GM12878 (cell line): ENCODE data around the gene SLC13A2. TPM values are rescaled to one million over a fixed set of nuclear protein-coding genes. Genes with fewer than 3 reads are reported as not detected.

Experiments
- ATAC-seq: fragments of 200-7000 bp; cut with Tn5 transposase; 3 replicates; pipeline ENCODE4 v1.9.1; 2020; ENCODE audit warnings: mild to moderate bottlenecking, moderate library complexity
- BruUV-seq: library from RNA; stranded (reverse); fragments of 400-500 nt; replicated peaks from 2 replicates; lab custom pipeline; 2021; lab: Mats Ljungman, UMichigan
- CTCF ChIA-PET: fragments of 300-600 bp; sonication (Branson Sonifier 250); formaldehyde crosslinking; extraction: SDS; loops from one replicate; lab custom pipeline; 2021; ENCODE audit warnings: inconsistent platforms; lab: Yijun Ruan, JAX
- POLR2A ChIA-PET: fragments of 350-600 bp; formaldehyde crosslinking; extraction: SDS; loops from one replicate; lab custom pipeline; 2021; ENCODE audit warnings: inconsistent platforms; lab: Charles Lee
- RAD21 ChIA-PET: fragments of 300-600 bp; sonication (Branson Sonifier 250); formaldehyde crosslinking; loops from one replicate; lab custom pipeline; 2023; ENCODE audit warnings: antibody characterized with exemption; ENCODE audit not compliant: unreplicated experiment; lab: Charles Lee
- SMC1A ChIA-PET: fragments of 300-600 bp; sonication (Branson Sonifier 250); formaldehyde crosslinking; loops from one replicate; lab custom pipeline; 2023; ENCODE audit not compliant: unreplicated experiment, uncharacterized antibody; lab: Charles Lee
- DNase-seq: peaks from one replicate; pipeline ENCODE4 v3.0.0-alpha.2; 2011; ENCODE audit warnings: low read depth, low spot score
- FAIRE-seq: peaks from 3 replicates; lab custom pipeline; 2011; peaks lifted over from hg19 to GRCh38; lab: Jason Lieb, UNC
- H2AFZ ChIP-seq: 2 replicates; pipeline ENCODE4 v1.6.0; 2011; ENCODE audit warnings: low read depth, low read length, control low read depth; ENCODE audit not compliant: control insufficient read depth
- H3K27ac ChIP-seq: 2 replicates; pipeline ENCODE4 v1.5.1; 2011; ENCODE audit warnings: control low read depth; ENCODE audit not compliant: control insufficient read depth, insufficient read depth
- H3K27me3 ChIP-seq, 2 experiments: replicated peaks in 1 of 2; 2 replicates each; pipeline versions ENCODE4 v1.6.0 to v1.6.1; 2011; ENCODE audit warnings: low read length in 1 of 2; ENCODE audit not compliant: control insufficient read depth in 2 of 2, insufficient read depth in 2 of 2
- H3K36me3 ChIP-seq, 2 experiments: 2 replicates each; pipeline ENCODE4 v1.5.1; 2011; ENCODE audit warnings: low read length in 1 of 2; ENCODE audit not compliant: control insufficient read depth in 2 of 2, insufficient read depth in 2 of 2
- H3K4me1 ChIP-seq: 2 replicates; pipeline ENCODE4 v1.6.1; 2011; ENCODE audit warnings: mild to moderate bottlenecking, low read length, moderate library complexity, mixed read lengths; ENCODE audit not compliant: control insufficient read depth, insufficient read depth
- H3K4me2 ChIP-seq: 2 replicates; pipeline ENCODE4 v1.6.0; 2011; ENCODE audit warnings: control low read depth; ENCODE audit not compliant: control insufficient read depth, insufficient read depth
- H3K4me3 ChIP-seq: fragments of 200-600 bp; sonication (generic); 2 replicates; pipeline ENCODE4 v1.5.1; 2016
- H3K79me2 ChIP-seq: 2 replicates; pipeline ENCODE4 v1.6.0; 2011; ENCODE audit warnings: low read length; ENCODE audit not compliant: control insufficient read depth, insufficient read depth
- H3K9ac ChIP-seq: 2 replicates; pipeline ENCODE4 v1.8.0; 2011; ENCODE audit warnings: low read length, control low read depth, mixed read lengths; ENCODE audit not compliant: control insufficient read depth, insufficient read depth
- H3K9me3 ChIP-seq: replicated peaks from 3 replicates; pipeline ENCODE4 v1.5.1; 2011; ENCODE audit warnings: mild to moderate bottlenecking, low read length; ENCODE audit not compliant: control insufficient read depth, insufficient read depth
- H4K20me1 ChIP-seq: 2 replicates; pipeline ENCODE4 v1.6.0; 2011; ENCODE audit not compliant: control insufficient read depth, insufficient read depth
- BHLHE40 ChIP-seq, 2 experiments: fragments of 450-650 bp in 1 of 2; IDR thresholded peaks; 2 replicates each; pipeline ENCODE4 v1.6.1; 2011 to 2017; ENCODE audit warnings: low read depth in 2 of 2, borderline replicate concordance in 1 of 2, improper control_type of control experiment in 1 of 2, low read length in 1 of 2, mild to moderate bottlenecking in 1 of 2
- CBFB ChIP-seq: IDR thresholded peaks from 2 replicates; pipeline ENCODE4 v1.6.1; 2016; ENCODE audit warnings: antibody characterized with exemption, low read depth
- CHD2 ChIP-seq: IDR thresholded peaks from 2 replicates; pipeline ENCODE4 v1.6.1; 2011; ENCODE audit warnings: low read depth, low read length, improper control_type of control experiment, borderline replicate concordance
- MEF2B ChIP-seq: fragments of 450-650 bp; IDR thresholded peaks from 2 replicates; pipeline ENCODE4 v1.6.1; 2018; ENCODE audit warnings: mild to moderate bottlenecking, moderate library complexity; ENCODE audit not compliant: partially characterized antibody, poor library complexity, severe bottlenecking
- MYC ChIP-seq: IDR thresholded peaks from 2 replicates; pipeline ENCODE4 v1.6.1; 2011; ENCODE audit warnings: mild to moderate bottlenecking, low read length, moderate library complexity, inconsistent platforms; ENCODE audit not compliant: insufficient read depth, insufficient replicate concordance, insufficient read length, severe bottlenecking
- NBN ChIP-seq: fragments of 450-650 bp; IDR thresholded peaks from 2 replicates; pipeline ENCODE4 v1.6.1; 2016
- NR2F1 ChIP-seq: fragments of 450-650 bp; conservative IDR thresholded peaks from 2 replicates; pipeline ENCODE4 v1.6.1; 2017; ENCODE audit warnings: mild to moderate bottlenecking
- RFX5 ChIP-seq: IDR thresholded peaks from 2 replicates; pipeline ENCODE4 v1.6.1; 2011; ENCODE audit warnings: low read depth, low read length, improper control_type of control experiment
- SIX5 ChIP-seq: IDR thresholded peaks from 2 replicates; pipeline ENCODE4 v1.6.1; 2011; ENCODE audit warnings: mild to moderate bottlenecking, low read depth, low read length, moderate library complexity; ENCODE audit not compliant: severe bottlenecking
- TARDBP ChIP-seq: IDR thresholded peaks from 2 replicates; pipeline ENCODE4 v1.6.1; 2016; ENCODE audit warnings: borderline replicate concordance
- ZNF217 ChIP-seq: fragments of 450-650 bp; IDR thresholded peaks from 2 replicates; pipeline ENCODE4 v1.6.1; 2017; ENCODE audit warnings: antibody characterized with exemption, mild to moderate bottlenecking
- ZSCAN29 ChIP-seq: fragments of 450-650 bp; IDR thresholded peaks from 2 replicates; pipeline ENCODE4 v1.6.1; 2017; ENCODE audit warnings: mild to moderate bottlenecking, moderate library complexity
- WGBS: methylation state at CpG from one replicate; pipeline ENCODE4 v1.1.6; 2016; ENCODE audit warnings: low lambda C conversion rate; ENCODE audit not compliant: insufficient replicate concordance, insufficient coverage; ENCODE audit errors: missing lambda C conversion rate; 5-methylcytosine and 5-hydroxymethylcytosine counted together
- in situ Hi-C: fragments of 300-500 bp; cut with MboI; formaldehyde crosslinking; loops from 9 replicates; pipeline ENCODE4 v1.14.3; 2018; ENCODE audit warnings: mixed read lengths
- intact Hi-C: fragments of 100-400 bp; cut with micrococcal nuclease; formaldehyde crosslinking; loops from one replicate; pipeline ENCODE4 v1.14.2; 2022; ENCODE audit not compliant: unreplicated experiment
- polyA plus RNA-seq, 11 experiments: library from polyadenylated mRNA; depleted of rRNA in 4 of 11; unstranded in 6 of 11; stranded (reverse) in 5 of 11; fragments of >200 nt; fragmentation: Nextera tagmentation in 4 of 11; fragmentation: Illumina TruSeq in 1 of 11; extraction: Ambion mirVana in 4 of 11; extraction: Trizol in 1 of 11; gene quantifications; 1 replicate in 1 of 11; 2 replicates in 10 of 11; pipeline versions ENCODE4 v1.2.1 to v1.2.3, GENCODE V29; 2011 to 2016; ENCODE audit warnings: inconsistent platforms in 2 of 11, missing spikeins in 2 of 11, low read depth in 1 of 11
- total RNA-seq, 4 experiments: library from RNA; depleted of rRNA in 3 of 4; stranded (reverse); fragments of >200 nt in 3 of 4; fragmentation: Illumina TruSeq in 1 of 4; extraction: Trizol in 1 of 4; gene quantifications; 2 replicates each; pipeline versions ENCODE4 v1.2.1 to v1.2.3, GENCODE V29; 2013 to 2021
- TF ChIP-seq, protein P1 (sequence below): fragments of 450-650 bp; IDR thresholded peaks from 2 replicates; pipeline ENCODE4 v1.6.1; 2017; ENCODE audit warnings: mild to moderate bottlenecking, moderate library complexity

SLC13A2 gene
- total and polyA plus RNA-seq, 10 of the 15 experiments (the other 5 are each of a cell fraction or from before 2014, with no cell fraction given) = 0.03 to 0.13 (median 0.05) TPM; not detected in 6

DNA sequence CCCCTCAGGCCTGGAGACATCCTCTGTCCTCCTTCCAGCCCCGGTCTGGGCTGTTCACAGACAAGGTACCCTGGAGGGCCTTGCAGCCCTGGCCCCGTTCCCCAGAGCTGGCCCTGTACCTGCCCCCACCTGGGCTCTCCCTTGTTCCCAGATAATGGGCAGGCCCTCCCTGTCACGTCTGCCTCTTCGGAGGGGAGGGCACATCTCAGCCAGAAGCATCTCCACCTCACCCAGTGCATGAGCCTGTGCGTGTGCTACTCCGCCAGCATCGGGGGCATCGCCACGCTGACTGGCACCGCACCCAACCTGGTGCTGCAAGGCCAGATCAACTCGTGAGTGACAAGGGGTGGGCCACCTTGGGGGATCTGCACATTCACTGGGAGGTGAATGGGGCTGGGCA, 17.8 kb downstream of the SLC13A2 start:
- Histone ChIP-seq H2AFZ (no peak overlapping the region), H3K27ac (no peak overlapping the region), H3K9me3 (peaks cover 2% of the 10 kb centered on the region; the same call in 2 of the 3 replicates), H3K4me1 (0 out of 2 replicates have a peak, but pooled peaks cover 6% of the 10 kb centered on the region), H3K4me3 (no peak overlapping the region), H3K27me3 (no peaks in the 10 kb centered on the region), H3K36me3 (no peaks in the 10 kb centered on the region), H3K9ac (no peak overlapping the region), H4K20me1 (no peaks in the 10 kb centered on the region), H3K4me2 (no peak overlapping the region), H3K79me2 (no peaks in the 10 kb centered on the region)
- ATAC-seq (no peak), FAIRE-seq (no peak), DNase-seq (no peak)
- no TSS peak for BruUV-seq
- ChIA-PET POLR2A (interaction anchor here (1.0 kb wide), 1 partner anchor 13 kb away, joined by 3 read pairs; no protein-coding TSS in a partner anchor), CTCF (interaction anchor here (1.4 to 16.1 kb wide), 2 partner anchors 47 to 55 kb away, joined by 3 to 316 read pairs; partner anchors contain the start of gene UNC119), SMC1A (interaction anchor here (0.5 to 3.8 kb wide), 3 partner anchors 9 to 114 kb away, joined by 3 to 16 read pairs (median 3); no protein-coding TSS in a partner anchor), RAD21 (interaction anchor here (1.3 kb wide), 1 partner anchor 12 kb away, joined by 3 read pairs; no protein-coding TSS in a partner anchor)
- intact Hi-C loops (loop anchor here (5.0 kb wide), 1 partner anchor 126 kb away; no protein-coding TSS in a partner anchor), in situ Hi-C loops (no loop called here)
- 58% methylated on average over 11 of the region's 11 CpGs for WGBS
- no peak for TF ChIP-seq ZNF217
- no peak for TF ChIP-seq TARDBP
- no peak for TF ChIP-seq RFX5
- no peak for TF ChIP-seq CBFB
- no peak for TF ChIP-seq ZSCAN29
- no peak for TF ChIP-seq MYC
- TF ChIP-seq, protein P1, sequence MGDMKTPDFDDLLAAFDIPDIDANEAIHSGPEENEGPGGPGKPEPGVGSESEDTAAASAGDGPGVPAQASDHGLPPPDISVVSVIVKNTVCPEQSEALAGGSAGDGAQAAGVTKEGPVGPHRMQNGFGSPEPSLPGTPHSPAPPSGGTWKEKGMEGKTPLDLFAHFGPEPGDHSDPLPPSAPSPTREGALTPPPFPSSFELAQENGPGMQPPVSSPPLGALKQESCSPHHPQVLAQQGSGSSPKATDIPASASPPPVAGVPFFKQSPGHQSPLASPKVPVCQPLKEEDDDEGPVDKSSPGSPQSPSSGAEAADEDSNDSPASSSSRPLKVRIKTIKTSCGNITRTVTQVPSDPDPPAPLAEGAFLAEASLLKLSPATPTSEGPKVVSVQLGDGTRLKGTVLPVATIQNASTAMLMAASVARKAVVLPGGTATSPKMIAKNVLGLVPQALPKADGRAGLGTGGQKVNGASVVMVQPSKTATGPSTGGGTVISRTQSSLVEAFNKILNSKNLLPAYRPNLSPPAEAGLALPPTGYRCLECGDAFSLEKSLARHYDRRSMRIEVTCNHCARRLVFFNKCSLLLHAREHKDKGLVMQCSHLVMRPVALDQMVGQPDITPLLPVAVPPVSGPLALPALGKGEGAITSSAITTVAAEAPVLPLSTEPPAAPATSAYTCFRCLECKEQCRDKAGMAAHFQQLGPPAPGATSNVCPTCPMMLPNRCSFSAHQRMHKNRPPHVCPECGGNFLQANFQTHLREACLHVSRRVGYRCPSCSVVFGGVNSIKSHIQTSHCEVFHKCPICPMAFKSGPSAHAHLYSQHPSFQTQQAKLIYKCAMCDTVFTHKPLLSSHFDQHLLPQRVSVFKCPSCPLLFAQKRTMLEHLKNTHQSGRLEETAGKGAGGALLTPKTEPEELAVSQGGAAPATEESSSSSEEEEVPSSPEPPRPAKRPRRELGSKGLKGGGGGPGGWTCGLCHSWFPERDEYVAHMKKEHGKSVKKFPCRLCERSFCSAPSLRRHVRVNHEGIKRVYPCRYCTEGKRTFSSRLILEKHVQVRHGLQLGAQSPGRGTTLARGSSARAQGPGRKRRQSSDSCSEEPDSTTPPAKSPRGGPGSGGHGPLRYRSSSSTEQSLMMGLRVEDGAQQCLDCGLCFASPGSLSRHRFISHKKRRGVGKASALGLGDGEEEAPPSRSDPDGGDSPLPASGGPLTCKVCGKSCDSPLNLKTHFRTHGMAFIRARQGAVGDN = no peak
- no peak for TF ChIP-seq NBN
- TF ChIP-seq MEF2B = no peak
- TF ChIP-seq BHLHE40 (IDR thresholded peaks at IDR 0.05; ENCODE audit: borderline replicate concordance in 1 of 2, low read depth in 2 of 2, low read length in 1 of 2) = no peak
- TF ChIP-seq SIX5 = no peak
- no peak for TF ChIP-seq NR2F1
- no peak for TF ChIP-seq CHD2
